Measurements from ENCODE around the gene GPX2.
"Not testable (repeated sequence)": the region's sequence is repeated elsewhere in the genome, so short reads cannot be mapped to it uniquely, and the experiment has no call there.

Gene GPX2

GRCh38 chr14:64938972-64939816 lies 3.4 kb downstream of the GPX2 start:
- DNase-seq: peak; percentile 48

GRCh38 chr14:64937821-64938193 lies 4.7 kb downstream of the GPX2 start:
- peak; percentile 3 for DNase-seq

GRCh38 chr14:64937171-64937820 lies 5.2 kb downstream of the GPX2 start:
- no peak for DNase-seq

- DNase-seq: no peak
These were observed 7.0 kb downstream of the GPX2 start for GRCh38 chr14:64935508-64935907.

- DNase-seq: no peak
These were observed 8.1 kb downstream of the GPX2 start for GRCh38 chr14:64934338-64934929.

- DNase-seq: no peak
These were observed 10.3 kb downstream of the GPX2 start for GRCh38 chr14:64932231-64932630.

- no peak for DNase-seq
These were observed 11.4 kb downstream of the GPX2 start for GRCh38 chr14:64931123-64931522.

- DNase-seq: no peak
These were observed 12.3 kb downstream of the GPX2 start for GRCh38 chr14:64930085-64930843.

GRCh38 chr14:64929014-64929359 lies 13.6 kb downstream of the GPX2 start:
- DNase-seq: no peak

- no peak for DNase-seq
These were observed 14.1 kb downstream of the GPX2 start for GRCh38 chr14:64928239-64929013.

- no peak for DNase-seq
These were observed 15.5 kb downstream of the GPX2 start for GRCh38 chr14:64927031-64927430.

GRCh38 chr14:64926398-64926995 lies 16.0 kb downstream of the GPX2 start:
- no peak for DNase-seq

- no peak for DNase-seq
These were observed 19.5 kb downstream of the GPX2 start for GRCh38 chr14:64923015-64923414.

- no peak for DNase-seq
These were observed 22.1 kb downstream of the GPX2 start for GRCh38 chr14:64920465-64920864.

GRCh38 chr14:64919618-64920017 lies 22.9 kb downstream of the GPX2 start:
- DNase-seq: no peak

GRCh38 chr14:64919215-64919614 lies 23.3 kb downstream of the GPX2 start:
- no peak for DNase-seq

- DNase-seq: no peak
These were observed 24.3 kb downstream of the GPX2 start for GRCh38 chr14:64918216-64918615.

GRCh38 chr14:64915797-64916196 lies 26.7 kb downstream of the GPX2 start:
- no peak for DNase-seq

GRCh38 chr14:64915029-64915424 lies 27.5 kb downstream of the GPX2 start:
- DNase-seq: no peak

- peak; percentile 96 for DNase-seq
These were observed 28.1 kb downstream of the GPX2 start, which contains the start of gene CHURC1 for GRCh38 chr14:64914237-64915028. Gene CHURC1 (plus strand): TSS chr14:64914455. CDS start chr14:64914496, 41 bp downstream.

- DNase-seq: not testable (repeated sequence)
These were observed 29.1 kb downstream of the GPX2 start for GRCh38 chr14:64913477-64913876.

Data from NCI-H748 treated with DMSO at 0.1 percent for 48 hours (cell line).